Testis (tissue), 2 donors: Measurements from ENCODE around the gene ARIH2.

Experiments
- CTCF ChIP-seq, 3 experiments: fragments of 450-650 bp in 2 of 3; fragments of 200-600 bp in 1 of 3; sonication (generic) in 1 of 3; IDR thresholded peaks; one replicate each; pipeline ENCODE4 v1.5.1; 2016 to 2019; ENCODE audit warnings: antibody characterized with exemption in 3 of 3, mild to moderate bottlenecking in 2 of 3, moderate library complexity in 1 of 3
- POLR2A ChIP-seq: fragments of 450-650 bp; IDR thresholded peaks from one replicate; pipeline ENCODE4 v1.6.1; 2017; ENCODE audit warnings: antibody characterized with exemption, mild to moderate bottlenecking, moderate library complexity

- TF ChIP-seq CTCF (IDR thresholded peaks at IDR 0.05) = no peak
- peak; percentile 99 for TF ChIP-seq POLR2A
Measured at GRCh38 chr3:49021213-49021812, 102.7 kb downstream of the ARIH2 start.
